ENCODE measurements around the gene ELAVL2.

ELAVL2 gene

GRCh38 chr9:23659346-23660006 is 166.6 kb downstream of the ELAVL2 start:
- DNase-seq: no peak

- DNase-seq: no peak
Observed at GRCh38 chr9:23658376-23659258, 167.4 kb downstream of the ELAVL2 start.

GRCh38 chr9:23651051-23651450 is 175.0 kb downstream of the ELAVL2 start:
- no peak for DNase-seq

- no peak for DNase-seq
Observed at GRCh38 chr9:23648651-23649050, 177.4 kb downstream of the ELAVL2 start.

GRCh38 chr9:23644896-23645295 is 181.1 kb downstream of the ELAVL2 start:
- no peak for DNase-seq

GRCh38 chr9:23644326-23644725 is 181.7 kb downstream of the ELAVL2 start:
- DNase-seq: no peak

- no peak for DNase-seq
Observed at GRCh38 chr9:23643656-23644258, 182.3 kb downstream of the ELAVL2 start.

Data from islet precursor cell (in vitro differentiated cells).